ENCODE data around the gene NFE2L3. TPM values are rescaled to one million over a fixed set of nuclear protein-coding genes. Genes with fewer than 3 reads are reported as not detected.
"Not testable (repeated sequence)": the region's sequence is repeated elsewhere in the genome, so short reads cannot be mapped to it uniquely, and the experiment has no call there.

Gene NFE2L3
- 34.1 and 34.9 TPM in 2 replicates for total RNA-seq (2014; rRNA removed; shearing (Covaris generic))

GRCh38 chr7:26151953-26152781, at the start of gene NFE2L3:
TSS of gene NFE2L3 (plus strand) at chr7:26152198. CDS start at chr7:26152499, 301 bp downstream.
- peak; percentile 81 for DNase-seq (ENCODE audit: low spot score)

DNA sequence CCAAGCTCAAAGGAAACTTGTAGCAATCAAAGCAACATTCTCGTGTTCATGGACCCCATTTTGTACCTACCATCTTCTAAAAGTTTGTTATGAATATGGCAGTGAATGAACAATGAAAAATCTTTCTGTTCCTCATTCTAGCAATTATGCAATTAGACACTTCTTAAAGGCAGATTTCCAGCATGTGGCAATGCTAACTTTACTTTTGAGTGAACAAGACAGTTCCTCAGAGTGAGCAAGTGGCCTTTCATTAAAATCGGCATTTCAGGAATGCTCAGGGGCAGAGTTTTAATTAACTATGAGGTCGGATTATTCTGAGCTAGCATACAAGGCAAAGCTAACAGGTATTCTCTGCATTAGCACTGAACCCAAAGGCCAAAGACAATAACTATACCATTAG, 48.4 kb upstream of the NFE2L3 start:
- DNase-seq (ENCODE audit: low spot score) = no peak

DNA sequence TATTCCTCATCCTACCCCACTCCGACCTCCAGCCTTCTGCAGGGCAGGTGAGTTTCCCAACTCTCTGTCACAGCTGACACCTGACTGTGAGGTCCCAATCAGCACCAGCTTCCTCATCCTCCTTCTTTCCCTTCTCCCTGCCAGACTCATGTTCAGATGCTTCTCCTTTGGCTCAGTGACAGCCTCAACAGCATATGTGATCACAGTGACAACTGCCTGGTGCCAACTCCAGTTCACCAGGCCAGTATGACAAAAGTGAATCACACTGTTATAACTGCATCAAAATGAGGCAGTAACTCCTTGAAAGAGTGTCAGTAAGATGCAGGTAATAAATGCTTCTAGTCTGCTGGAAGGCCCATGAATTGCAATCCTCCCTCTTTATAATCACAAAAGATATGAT, 46.8 kb upstream of the NFE2L3 start:
- no peak for DNase-seq (ENCODE audit: low spot score)

- no peak for DNase-seq (ENCODE audit: low spot score)
Observed at GRCh38 chr7:26105931-26106330, 46.1 kb upstream of the NFE2L3 start.

GRCh38 chr7:26112203-26112740, 39.7 kb upstream of the NFE2L3 start:
- no peak for DNase-seq (ENCODE audit: low spot score)

DNA sequence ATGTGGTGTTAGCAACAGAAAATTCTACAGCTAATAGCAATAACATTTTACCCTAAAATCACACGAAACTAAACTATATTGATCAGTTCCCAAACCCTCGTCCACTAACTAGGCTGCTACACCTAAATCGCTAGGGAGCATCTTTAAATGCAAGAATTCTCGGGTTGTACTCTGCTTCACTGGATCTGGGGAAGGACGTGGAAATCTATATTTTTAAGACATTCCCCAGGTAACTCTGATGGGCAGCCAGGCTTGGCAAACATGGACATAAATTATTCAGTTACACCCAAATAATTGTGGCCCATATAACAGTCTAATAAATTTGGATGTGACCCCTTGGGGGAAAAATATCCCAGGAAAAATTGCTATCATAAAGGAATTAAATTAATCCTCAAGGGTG, 36.3 kb upstream of the NFE2L3 start:
- DNase-seq (ENCODE audit: low spot score) = no peak

DNA sequence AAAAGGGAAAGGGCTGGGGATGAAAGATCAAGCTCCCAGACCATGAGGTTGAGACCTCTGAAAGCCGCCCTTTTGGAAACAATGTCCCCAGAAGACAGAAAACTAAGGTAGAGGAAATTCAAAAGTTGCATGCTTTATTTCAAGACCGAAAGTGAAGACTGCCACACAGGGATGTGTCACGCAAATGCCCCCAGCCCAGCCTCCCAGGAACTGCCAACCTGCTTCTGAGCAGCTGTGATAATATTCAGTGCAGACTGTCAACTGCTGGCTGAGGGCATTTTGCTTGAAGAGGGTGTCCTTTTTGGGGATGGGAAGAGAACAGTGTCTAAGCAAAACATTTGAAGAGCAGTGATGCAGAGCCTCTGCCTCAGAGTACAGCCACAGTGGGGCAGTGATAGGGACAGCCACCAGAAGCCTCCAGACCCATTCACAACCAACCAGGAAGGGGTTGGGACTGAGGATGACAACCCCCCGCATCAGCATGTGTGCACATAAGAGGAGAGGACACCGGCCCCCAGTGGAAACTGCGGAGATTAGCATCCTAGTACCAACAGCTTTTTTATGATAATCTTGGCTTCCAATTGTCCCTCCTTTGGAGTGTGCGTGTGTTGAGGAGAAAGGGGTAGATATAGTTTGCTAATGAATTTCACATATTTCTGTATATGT, 34.7 kb upstream of the NFE2L3 start:
- DNase-seq (ENCODE audit: low spot score) = no peak

DNA sequence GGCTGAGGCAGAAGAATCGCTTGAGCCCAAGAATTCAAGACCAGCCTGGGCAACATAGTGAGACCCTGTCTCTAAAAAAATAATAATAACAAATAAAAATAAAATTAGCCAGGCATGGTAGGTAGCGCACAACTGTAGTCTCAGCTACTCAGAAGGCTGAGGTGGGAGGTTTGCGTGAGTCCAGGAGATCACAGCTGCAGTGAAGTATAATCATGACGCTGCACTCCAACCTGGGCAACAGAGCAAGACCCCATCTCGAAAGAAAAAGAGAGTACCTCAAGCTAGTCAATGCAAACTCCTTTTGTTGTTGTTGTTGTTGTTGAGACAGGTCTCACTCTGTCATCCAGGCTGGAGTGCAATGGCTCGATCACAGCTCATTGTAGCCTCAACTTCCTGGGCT, 34.0 kb upstream of the NFE2L3 start:
- no peak for DNase-seq (ENCODE audit: low spot score)

DNA sequence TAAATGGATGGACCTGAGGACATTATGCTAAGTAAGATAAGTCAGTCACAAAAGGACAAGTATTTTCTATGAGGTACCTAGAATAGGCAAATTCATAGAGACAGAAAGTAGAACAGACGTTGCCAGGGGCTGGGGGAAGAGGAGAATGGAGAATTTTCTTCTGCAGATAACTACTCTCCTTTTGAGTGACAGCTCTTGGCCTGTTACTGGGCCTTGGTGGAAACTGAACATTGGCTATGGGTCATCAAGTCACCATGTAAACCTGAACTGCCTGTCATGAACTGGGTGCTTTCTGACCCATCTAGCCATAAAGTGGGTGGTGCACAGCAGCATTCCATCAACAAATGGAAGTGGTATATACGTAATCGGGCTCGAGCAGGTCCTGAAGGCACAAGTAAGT, 29.3 kb upstream of the NFE2L3 start:
- DNase-seq (ENCODE audit: low spot score) = no peak

DNA sequence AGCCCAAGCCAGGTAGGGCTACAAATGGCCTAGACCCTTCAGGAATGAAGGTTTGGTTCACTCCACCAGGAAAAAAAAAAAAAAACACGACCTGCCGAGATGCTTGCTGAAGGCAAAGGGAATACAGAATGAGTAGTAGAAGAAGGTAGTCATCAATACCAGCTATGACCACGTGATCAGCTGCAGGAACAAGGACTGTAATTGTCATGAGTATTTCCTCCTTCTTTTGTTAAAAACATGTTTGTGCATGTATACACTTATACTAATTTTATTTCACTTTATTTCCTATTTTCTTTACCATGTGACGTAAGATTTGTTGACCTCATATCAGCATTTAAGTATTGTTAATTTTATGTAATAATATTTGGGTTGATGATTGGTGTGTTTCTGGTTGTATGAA, 27.2 kb upstream of the NFE2L3 start:
- not testable (repeated sequence) for DNase-seq (ENCODE audit: low spot score)

DNA sequence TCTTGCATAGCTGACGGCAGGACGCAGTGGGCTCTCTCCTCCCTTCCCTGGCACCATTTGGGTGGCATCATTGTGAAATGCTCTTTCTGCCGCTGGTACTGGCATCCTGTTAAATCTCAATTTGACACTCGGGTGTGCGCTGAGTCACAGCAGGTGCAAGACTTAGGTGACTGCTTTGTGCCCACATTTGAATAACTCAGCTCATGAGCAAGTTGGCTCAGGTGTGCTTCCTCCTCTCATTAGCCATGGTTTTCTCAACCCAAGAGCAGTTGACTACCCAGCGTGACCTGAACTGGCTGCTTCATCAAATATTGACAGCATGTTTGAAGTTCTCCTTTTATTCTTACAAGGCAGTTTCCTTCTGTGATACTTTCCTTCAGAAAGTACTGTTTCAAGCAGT, 24.6 kb upstream of the NFE2L3 start:
- DNase-seq (ENCODE audit: low spot score) = no peak

- DNase-seq (ENCODE audit: low spot score) = no peak
Observed at GRCh38 chr7:26131056-26131589, 20.9 kb upstream of the NFE2L3 start.

DNA sequence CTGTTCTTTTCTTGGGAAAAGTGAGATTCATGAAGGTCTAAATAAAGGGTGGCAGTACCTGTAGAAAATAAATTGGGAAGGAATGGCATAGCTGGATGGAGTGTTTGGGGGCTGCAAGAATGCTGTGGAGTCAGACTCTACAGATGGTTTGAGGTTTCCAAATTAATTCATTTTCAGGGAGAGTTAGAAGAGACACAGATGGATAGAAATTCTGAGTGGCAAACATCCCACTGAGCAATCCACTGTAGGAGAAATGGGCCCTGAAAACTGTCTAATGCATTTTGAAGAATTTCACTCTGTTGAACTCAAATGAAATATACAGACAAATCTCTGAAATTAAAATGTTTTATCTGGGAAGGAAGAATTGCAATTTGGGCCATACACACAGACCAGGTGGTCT, 16.9 kb upstream of the NFE2L3 start:
- DNase-seq (ENCODE audit: low spot score) = no peak

DNA sequence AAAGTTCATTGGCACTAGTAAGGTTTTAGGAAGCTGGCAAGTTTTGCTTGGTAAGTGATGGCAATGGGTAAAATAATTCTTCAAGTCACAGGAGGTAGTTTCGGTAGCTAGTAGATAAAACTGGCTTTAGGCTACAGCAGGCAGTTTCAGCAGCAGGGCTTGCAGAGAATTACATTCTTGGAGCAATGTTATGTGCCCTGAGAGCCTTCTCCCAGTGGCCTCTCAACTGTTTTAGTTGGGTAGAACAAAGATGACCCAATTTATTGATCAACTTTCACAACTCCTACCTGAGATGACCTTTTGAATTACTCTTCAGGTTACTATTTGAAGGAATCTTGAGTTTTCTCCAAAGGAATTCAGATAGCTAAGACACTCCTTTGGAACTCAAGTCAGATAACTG, 16.4 kb upstream of the NFE2L3 start:
- DNase-seq (ENCODE audit: low spot score) = no peak

DNA sequence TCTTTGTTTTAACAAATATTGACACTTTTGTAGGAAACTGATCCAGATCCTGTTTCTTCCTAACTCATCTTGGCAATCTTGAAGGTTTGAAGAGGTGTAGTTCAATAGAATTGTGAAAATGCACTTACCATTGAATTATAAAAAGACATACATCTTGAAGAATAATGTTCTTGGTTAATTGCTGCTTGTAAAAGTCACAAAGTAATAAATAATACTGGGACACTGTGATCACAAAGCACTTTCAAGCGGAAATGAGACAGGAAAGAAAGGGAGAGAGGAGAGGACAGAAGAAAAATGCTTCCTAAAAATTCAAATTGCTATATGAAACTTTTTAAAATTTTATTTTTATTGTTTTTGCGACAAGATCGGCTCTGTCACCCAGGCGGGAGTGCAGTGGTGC, 15.2 kb upstream of the NFE2L3 start:
- DNase-seq (ENCODE audit: low spot score) = no peak

GRCh38 chr7:26140380-26140779, 11.6 kb upstream of the NFE2L3 start:
- no peak for DNase-seq (ENCODE audit: low spot score)

- DNase-seq (ENCODE audit: low spot score) = no peak
Observed at GRCh38 chr7:26141077-26141476, 10.9 kb upstream of the NFE2L3 start.

DNA sequence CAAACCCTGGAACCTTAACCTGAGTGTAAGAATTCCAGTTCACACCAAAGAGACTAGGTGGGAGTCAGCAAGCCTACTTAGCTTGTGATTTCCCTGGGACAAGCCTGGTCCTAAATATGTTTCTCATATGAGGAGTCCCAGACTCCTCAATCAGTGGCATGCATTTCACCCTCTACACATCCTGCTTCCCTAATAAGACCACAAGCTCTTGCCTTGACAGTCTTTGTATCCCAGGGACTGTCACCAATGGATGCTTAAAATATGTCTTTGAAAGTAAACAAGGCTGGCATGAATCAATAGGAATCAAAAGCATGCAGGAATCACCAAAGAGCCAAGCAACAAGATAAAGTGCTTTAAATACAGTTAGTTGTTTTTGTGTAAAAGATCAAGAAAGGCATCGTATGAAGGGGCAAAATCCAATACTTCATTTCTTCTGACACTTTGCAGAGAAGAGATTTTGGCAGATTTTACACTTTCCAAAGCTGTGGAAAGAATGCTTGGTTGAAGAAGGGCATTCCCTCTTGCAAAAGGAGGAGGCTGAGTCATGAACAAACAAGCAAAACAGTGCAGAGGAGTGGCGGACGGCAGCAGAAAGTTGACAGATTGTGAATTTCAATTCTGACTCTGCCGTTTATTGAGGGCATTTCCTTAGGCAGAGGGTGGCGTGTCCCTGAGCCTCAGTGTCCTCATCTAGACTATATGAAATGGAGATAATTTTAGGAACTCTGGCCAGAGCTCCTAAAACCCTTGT, 8.5 kb upstream of the NFE2L3 start:
- DNase-seq (ENCODE audit: low spot score) = no peak

DNA sequence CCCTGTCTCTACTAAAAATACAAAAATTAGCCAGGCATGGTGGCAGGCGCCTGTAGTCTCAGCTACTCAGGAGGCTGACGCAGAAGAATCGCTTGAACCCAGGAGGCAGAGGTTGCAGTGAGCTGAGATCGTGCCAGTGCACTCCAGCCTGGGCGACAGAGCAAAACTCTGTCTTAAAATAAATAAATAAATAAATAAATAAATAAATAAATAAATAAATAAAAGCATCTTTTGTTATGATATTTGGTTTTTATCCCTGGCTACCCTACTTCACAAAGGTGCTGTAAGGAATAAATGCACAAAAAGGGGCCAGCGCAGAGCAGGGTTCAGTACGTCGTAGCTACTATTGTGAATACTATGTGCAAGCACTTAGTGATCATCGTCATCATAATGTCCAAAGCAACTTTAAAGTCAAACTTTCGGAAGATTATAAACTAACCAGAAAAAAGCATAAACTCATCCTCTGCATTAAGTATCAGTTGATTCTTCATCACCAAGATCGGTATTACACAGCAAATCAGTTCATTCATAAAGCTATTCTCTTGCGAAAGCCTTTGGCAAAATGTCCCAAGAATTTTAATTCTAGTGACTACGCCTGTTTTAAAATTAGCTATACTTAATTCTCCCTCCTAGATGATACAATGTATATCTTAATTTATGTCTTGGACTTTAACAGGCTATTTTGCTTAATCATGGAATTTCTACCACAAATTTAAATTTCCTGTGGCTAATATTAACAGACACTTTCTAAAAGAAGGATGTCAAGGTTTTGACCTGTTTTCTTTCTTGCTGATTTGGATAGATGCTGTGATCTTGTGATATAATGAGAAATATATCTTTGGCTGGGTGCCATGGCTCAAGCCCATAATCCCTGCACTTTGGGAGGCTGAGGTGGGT, 7.6 kb upstream of the NFE2L3 start:
- no peak for DNase-seq (ENCODE audit: low spot score)

- DNase-seq (ENCODE audit: low spot score) = no peak
Observed at GRCh38 chr7:26145238-26145637, 6.8 kb upstream of the NFE2L3 start.

- no peak for DNase-seq (ENCODE audit: low spot score)
Observed at GRCh38 chr7:26147030-26147429, 5.0 kb upstream of the NFE2L3 start.

Measured in H4 (cell line).